Uterus (tissue), 4 donors: ENCODE results near the gene TTLL10. TPM values are rescaled to one million over a fixed set of nuclear protein-coding genes. Genes with fewer than 3 reads are reported as not detected.

ENCODE experiments used
- DNase-seq, 2 donors: peaks; one replicate each; pipeline ENCODE4 v3.0.0-alpha.2; 2019 to 2020
- H3K27ac ChIP-seq, 2 donors: fragments of 200-600 bp; sonication (generic); 1 replicate in 1 of 2; 2 replicates in 1 of 2; pipeline ENCODE4 v1.5.1; 2016 to 2018
- H3K27me3 ChIP-seq, 2 donors: fragments of 200-600 bp; sonication (generic); one replicate each; pipeline ENCODE4 v1.5.1; 2018 to 2019; ENCODE audit warnings: control low read depth in 1 of 2
- H3K36me3 ChIP-seq, 2 donors: fragments of 200-600 bp; sonication (generic); one replicate each; pipeline ENCODE4 v1.5.1; 2019; ENCODE audit warnings: control low read depth in 1 of 2
- H3K4me1 ChIP-seq, 2 donors: fragments of 200-600 bp; sonication (generic); one replicate each; pipeline ENCODE4 v1.5.1; 2018 to 2019; ENCODE audit warnings: control low read depth in 1 of 2
- H3K4me3 ChIP-seq, 2 donors: fragments of 200-600 bp; sonication (generic); 1 replicate in 1 of 2; 2 replicates in 1 of 2; pipeline ENCODE4 v1.5.1; 2018 to 2019; ENCODE audit warnings: mild to moderate bottlenecking in 1 of 2
- H3K9me3 ChIP-seq, 2 donors: fragments of 200-600 bp; sonication (generic); one replicate each; pipeline ENCODE4 v1.5.1; 2019; ENCODE audit warnings: control low read depth in 1 of 2
- POLR2A ChIP-seq, 2 donors: fragments of 450-650 bp; IDR thresholded peaks; one replicate each; pipeline ENCODE4 v1.6.1; 2016; ENCODE audit warnings: antibody characterized with exemption in 2 of 2, mild to moderate bottlenecking in 1 of 2, moderate library complexity in 1 of 2
- intact Hi-C: fragments of 100-400 bp; cut with DNase I; formaldehyde crosslinking; loops from one replicate; pipeline ENCODE4 v1.15.1; 2023; ENCODE audit warnings: low total_unique reads
- total RNA-seq, 4 donors: library from RNA; depleted of rRNA in 3 of 4; stranded (reverse); fragments of >200 nt in 3 of 4; gene quantifications; one replicate each; pipeline versions ENCODE4 v1.1.0 to v1.2.4, GENCODE V29; 2014 to 2023
- TF ChIP-seq, protein P1 (sequence below), 4 experiments: fragments of 200-600 bp in 2 of 4; fragments of 450-650 bp in 2 of 4; sonication (generic) in 2 of 4; IDR thresholded peaks; one replicate each; pipeline ENCODE4 v1.5.1; 2016 to 2019; ENCODE audit warnings: antibody characterized with exemption in 4 of 4, mild to moderate bottlenecking in 2 of 4, moderate library complexity in 1 of 4
- donor health status: DM: yes; HTN: yes; CAD: no.

TTLL10 gene
- total RNA-seq, 4 donors from 2014 or later: 0.35 to 0.51 TPM; not detected in 2

DNA sequence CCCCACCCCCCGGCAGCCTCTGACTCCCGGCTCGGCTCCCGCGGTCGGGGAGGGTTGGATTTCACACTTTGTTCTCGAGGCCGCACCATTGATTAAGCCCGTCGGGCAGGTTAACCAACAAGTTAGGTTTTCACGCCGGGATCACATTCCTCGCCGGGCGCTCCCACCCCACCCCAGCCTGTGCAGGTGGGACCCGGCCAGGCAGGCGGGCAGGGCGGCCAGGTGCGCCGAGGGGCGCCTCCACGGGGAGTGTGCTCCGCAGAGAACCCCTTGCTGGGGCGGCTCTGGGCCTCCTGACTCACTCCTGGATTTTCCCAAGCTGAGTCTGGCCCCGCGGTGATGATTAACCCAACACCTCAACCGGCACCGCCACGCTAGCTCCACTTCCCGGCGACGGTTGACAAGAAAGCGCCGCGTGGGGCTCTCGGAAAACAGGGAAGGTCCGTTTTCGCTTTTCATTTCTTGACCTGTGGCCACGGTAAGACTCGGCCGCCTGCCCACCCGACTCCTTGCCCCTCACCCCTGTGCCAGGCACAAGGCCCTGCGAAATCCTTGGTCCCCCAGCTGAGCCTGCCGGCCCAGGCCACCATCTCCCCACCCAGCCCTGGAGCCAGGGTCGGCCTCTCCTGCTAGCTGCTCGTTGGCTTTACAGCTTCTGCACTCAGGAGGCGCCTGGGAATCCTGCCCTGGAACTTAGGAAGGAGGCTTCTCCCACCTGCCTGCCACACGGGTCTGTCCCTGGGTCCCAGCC is 8.8 kb upstream of the TTLL10 start:
- TF ChIP-seq POLR2A (IDR thresholded peaks at IDR 0.05): no peak
- TF ChIP-seq, protein P1, sequence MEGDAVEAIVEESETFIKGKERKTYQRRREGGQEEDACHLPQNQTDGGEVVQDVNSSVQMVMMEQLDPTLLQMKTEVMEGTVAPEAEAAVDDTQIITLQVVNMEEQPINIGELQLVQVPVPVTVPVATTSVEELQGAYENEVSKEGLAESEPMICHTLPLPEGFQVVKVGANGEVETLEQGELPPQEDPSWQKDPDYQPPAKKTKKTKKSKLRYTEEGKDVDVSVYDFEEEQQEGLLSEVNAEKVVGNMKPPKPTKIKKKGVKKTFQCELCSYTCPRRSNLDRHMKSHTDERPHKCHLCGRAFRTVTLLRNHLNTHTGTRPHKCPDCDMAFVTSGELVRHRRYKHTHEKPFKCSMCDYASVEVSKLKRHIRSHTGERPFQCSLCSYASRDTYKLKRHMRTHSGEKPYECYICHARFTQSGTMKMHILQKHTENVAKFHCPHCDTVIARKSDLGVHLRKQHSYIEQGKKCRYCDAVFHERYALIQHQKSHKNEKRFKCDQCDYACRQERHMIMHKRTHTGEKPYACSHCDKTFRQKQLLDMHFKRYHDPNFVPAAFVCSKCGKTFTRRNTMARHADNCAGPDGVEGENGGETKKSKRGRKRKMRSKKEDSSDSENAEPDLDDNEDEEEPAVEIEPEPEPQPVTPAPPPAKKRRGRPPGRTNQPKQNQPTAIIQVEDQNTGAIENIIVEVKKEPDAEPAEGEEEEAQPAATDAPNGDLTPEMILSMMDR (IDR thresholded peaks at IDR 0.05): no peak
- no peaks in the 10 kb centered on the region for H3K4me1 ChIP-seq
- DNase-seq: no peak
- H3K27ac ChIP-seq: no peak overlapping the region
- no peaks in the 10 kb centered on the region for H3K9me3 ChIP-seq
- H3K4me3 ChIP-seq: no peak overlapping the region
- H3K27me3 ChIP-seq: no peaks in the 10 kb centered on the region
- H3K36me3 ChIP-seq: no peaks in the 10 kb centered on the region
- intact Hi-C loops: no loop called here

DNA sequence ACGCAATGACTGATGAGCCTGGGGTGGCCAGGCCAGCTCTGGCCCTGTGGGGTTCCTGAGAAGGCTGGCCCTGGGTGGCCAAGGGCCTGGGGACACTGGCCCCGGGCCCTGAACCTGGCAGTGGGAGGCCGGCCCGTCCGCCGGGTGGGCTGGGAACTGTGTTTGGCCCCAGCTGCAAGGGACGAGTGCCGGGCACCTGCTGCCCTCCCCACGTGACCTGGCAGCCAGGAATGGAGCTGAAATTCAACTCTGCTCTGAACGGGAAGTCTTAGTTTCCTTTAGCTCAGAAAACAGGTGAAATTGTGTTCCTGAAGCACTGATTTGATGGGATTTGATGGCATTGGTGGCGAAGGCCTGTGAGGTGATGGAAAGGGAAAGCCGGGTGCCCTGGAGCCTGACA is 8.2 kb upstream of the TTLL10 start:
- Histone ChIP-seq H3K9me3 (no peaks in the 10 kb centered on the region), H3K27ac (no peak overlapping the region), H3K4me3 (no peak overlapping the region), H3K27me3 (no peaks in the 10 kb centered on the region), H3K36me3 (no peaks in the 10 kb centered on the region), H3K4me1 (no peaks in the 10 kb centered on the region)
- intact Hi-C loops: no loop called here
- TF ChIP-seq, protein P1 (IDR thresholded peaks at IDR 0.05): no peak
- TF ChIP-seq POLR2A (IDR thresholded peaks at IDR 0.05): no peak
- no peak for DNase-seq

DNA sequence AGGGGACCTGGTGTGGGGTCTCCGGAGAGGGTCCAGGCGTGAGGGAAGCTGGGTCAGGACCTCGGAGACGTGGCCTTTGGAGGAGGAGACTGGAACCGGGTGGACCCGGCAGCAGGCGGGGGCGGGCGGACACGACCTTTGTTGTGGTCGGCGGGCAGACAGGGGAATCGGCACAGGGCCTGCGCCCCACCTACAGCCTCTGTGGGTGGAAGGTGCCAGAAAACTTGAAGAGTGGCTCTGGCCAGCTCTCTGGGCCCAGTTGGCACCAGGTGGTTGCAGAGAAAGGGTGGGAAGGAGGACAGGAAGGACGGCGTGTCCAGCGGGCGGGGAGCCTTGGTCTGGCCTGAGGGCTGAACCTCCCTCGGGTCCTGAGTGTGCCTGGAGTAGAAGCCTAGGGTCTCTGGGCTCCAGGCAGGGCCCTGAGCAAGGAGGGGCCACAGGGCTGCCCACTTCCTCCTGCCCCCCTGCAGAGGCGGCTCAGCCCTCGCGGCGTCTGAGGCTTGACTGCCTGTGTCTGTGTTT is 7.7 kb upstream of the TTLL10 start:
- no peak for TF ChIP-seq POLR2A (IDR thresholded peaks at IDR 0.05)
- TF ChIP-seq, protein P1 (IDR thresholded peaks at IDR 0.05): no peak

DNA sequence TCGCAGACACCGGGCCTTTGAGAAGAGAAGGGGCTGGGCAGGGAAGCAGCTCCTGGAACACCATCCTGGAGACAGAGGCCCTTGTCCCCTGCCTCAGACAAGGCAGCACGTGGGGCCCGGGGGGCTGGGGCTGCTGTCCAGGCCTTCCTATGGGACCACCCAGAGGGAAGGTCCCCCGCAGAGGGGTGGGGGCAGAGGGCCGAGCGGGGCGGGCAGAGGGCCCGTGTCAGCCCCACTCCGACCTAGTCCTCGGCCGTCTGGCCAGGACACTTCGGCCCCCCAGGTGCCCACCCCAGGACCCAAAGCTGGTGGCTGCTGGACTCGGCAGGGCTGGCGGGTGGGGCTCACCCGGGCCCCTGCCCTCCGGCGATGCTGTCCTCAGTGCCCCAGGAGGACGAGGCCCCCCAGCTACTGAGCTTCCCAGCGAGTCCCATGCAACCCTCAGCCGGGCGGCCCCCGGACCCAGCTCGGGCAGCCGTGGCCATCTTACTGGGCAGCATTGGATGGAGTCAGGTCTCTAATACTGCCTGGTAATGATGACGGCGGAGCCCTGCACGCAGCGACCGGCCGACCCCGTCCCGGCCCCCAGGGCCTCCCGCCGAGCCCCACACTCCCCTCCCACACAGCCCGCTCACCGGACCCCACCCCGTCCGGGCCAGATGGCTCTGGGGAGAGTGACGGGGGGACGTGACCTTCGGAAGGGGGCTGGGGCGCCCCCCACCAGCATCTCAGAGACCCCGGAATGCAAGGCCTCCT is 6.9 kb upstream of the TTLL10 start:
- DNase-seq: no peak

More for the DNA sequence above, 7.7 kb upstream of the TTLL10 start:
- H3K36me3 ChIP-seq: no peaks in the 10 kb centered on the region
- no peaks in the 10 kb centered on the region for H3K9me3 ChIP-seq
- H3K4me3 ChIP-seq: no peak overlapping the region
- no peaks in the 10 kb centered on the region for H3K27me3 ChIP-seq
- no peak for DNase-seq
- H3K27ac ChIP-seq: no peak overlapping the region
- H3K4me1 ChIP-seq: no peaks in the 10 kb centered on the region
- intact Hi-C loops: no loop called here

More for the DNA sequence above, 6.9 kb upstream of the TTLL10 start:
- Histone ChIP-seq H3K4me1 (no peaks in the 10 kb centered on the region), H3K27me3 (no peaks in the 10 kb centered on the region), H3K9me3 (no peaks in the 10 kb centered on the region), H3K27ac (no peak overlapping the region), H3K4me3 (no peak overlapping the region), H3K36me3 (no peaks in the 10 kb centered on the region)
- TF ChIP-seq, protein P1 (IDR thresholded peaks at IDR 0.05): no peak
- no peak for TF ChIP-seq POLR2A (IDR thresholded peaks at IDR 0.05)
- intact Hi-C loops: no loop called here
